GM18507 (cell line): ENCODE results near the gene ZNF747.
A peak's percentile ranks its signal among the peaks of the same experiment; 100 is the strongest.

ENCODE experiments used
- DNase-seq: peaks from one replicate; pipeline ENCODE4 v3.0.0; 2011; ENCODE audit warnings: low read depth; ENCODE audit not compliant: insufficient read length; ENCODE audit errors: extremely low spot score
- FAIRE-seq: peaks from 2 replicates; lab custom pipeline; 2011; peaks lifted over from hg19 to GRCh38; lab: Jason Lieb, UNC

ZNF747 gene

DNA sequence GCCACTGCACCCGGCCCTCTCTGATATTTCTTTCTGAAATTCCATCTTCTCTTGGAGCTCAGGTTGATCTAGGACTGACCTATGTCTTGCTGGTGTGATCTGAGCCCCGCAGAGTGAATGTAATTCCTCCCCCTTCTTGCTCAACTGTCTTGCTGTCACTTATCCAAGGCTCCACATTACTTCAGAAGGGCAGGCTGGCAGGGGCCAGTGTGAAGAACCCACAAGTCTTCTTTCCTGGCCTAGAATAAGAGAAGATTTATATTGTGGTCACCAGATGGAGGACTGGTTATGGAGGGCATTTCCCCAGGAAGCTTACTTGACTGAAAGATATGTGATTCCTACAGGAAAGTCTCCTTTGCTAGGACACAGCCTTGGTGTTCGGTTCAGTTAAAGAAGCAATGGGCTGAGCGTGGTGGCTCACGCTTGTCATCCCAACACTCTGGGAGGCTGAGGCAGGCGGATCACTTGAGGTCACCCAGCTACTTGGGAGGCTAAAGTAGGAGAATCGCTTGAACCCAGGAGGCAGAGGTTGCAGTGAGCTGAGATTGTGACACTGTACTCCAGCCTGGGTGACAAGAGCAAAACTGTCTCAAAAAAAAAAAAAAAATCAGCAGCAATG is 48.7 kb downstream of the ZNF747 start:
- FAIRE-seq (no peak), DNase-seq (no peak)

DNA sequence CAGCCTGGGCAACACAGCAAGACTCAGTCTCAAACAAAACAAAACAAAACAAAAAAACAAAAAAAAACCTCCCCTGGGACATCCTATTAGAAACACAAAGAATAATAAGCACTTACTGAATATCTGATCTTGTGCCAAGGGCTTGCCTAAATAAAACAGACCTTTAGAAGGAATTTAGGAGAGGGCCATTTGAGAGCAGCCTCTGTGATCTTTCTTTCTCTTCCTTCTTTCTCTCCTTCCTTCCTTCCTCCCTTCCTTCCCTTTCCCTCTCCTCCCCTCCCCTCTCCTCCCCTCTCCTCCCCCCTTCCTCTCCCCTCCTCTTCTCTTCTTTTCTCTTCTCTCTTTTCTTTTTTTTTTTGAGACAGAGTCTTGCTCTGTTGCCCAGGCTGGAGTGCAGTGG is 49.8 kb downstream of the ZNF747 start:
- DNase-seq, result no peak
- FAIRE-seq, result no peak

DNA sequence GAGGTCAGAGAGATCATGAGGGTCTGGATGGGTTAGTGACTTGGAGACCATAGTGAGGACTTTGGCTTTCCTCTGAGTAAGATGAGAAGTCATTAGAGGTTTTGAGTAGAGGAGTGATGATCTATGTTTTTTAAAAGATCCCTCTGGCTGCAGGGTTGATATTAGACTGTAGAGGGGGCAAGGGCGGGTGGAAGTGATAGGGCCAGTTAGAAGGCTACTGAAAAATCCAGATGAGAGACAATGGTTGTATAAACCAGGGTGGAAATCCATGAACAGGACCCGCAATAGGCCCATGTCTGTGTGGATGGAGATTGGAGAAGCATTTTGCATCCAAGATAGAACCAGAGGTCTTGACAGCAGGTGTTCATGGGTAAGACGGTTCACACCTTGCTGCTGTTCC is 52.3 kb downstream of the ZNF747 start:
- FAIRE-seq (peak; percentile 9), DNase-seq (no peak)

DNA sequence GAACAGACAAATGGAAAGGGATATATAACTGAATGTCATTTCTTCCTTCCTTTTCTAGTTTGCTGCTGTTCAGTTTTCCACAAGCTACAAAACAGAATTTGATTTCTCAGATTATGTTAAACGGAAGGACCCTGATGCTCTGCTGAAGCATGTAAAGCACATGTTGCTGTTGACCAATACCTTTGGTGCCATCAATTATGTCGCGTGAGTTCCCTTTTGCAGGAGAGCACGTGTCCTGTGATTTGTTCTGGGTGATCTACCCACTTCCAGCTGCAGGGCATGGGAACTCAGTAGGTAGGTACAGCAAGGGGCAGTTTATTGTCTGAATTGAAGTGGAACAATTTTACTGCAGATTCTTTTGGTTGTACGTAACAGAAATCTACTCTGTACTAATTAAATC is 53.3 kb downstream of the ZNF747 start:
- no peak for DNase-seq
- FAIRE-seq, result no peak
